ENCODE data around the gene RIPK3. TPM values are rescaled to one million over a fixed set of nuclear protein-coding genes. Genes with fewer than 3 reads are reported as not detected.
A peak's percentile ranks its signal among the peaks of the same experiment; 100 is the strongest.

Gene RIPK3
- total RNA-seq, 2 donors from 2014 or later, result 1.9 to 7.6 TPM

DNA sequence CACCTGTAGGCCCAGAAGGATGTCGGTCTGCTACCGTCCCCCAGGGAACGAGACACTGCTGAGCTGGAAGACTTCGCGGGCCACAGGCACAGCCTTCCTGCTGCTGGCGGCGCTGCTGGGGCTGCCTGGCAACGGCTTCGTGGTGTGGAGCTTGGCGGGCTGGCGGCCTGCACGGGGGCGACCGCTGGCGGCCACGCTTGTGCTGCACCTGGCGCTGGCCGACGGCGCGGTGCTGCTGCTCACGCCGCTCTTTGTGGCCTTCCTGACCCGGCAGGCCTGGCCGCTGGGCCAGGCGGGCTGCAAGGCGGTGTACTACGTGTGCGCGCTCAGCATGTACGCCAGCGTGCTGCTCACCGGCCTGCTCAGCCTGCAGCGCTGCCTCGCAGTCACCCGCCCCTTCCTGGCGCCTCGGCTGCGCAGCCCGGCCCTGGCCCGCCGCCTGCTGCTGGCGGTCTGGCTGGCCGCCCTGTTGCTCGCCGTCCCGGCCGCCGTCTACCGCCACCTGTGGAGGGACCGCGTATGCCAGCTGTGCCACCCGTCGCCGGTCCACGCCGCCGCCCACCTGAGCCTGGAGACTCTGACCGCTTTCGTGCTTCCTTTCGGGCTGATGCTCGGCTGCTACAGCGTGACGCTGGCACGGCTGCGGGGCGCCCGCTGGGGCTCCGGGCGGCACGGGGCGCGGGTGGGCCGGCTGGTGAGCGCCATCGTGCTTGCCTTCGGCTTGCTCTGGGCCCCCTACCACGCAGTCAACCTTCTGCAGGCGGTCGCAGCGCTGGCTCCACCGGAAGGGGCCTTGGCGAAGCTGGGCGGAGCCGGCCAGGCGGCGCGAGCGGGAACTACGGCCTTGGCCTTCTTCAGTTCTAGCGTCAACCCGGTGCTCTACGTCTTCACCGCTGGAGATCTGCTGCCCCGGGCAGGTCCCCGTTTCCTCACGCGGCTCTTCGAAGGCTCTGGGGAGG, 28.9 kb downstream of the RIPK3 start, which contains the start of gene LTB4R:
Gene LTB4R (plus strand): TSS at position 857 of the 959 bp plus-strand sequence. CDS start 4,150 bp downstream, outside the sequence.
- Histone ChIP-seq H3K4me3 (peak within 1 kb of the TSS; percentile 34 to 39), H3K9me3 (no peaks in the 10 kb centered on the region), H3K36me3 (no peaks in the 10 kb centered on the region), H3K4me1 (replicated peaks) (peaks cover 8% of the 10 kb centered on the region), H3K27me3 (replicated peaks; ENCODE audit: insufficient read depth) (no peaks in the 10 kb centered on the region), H3K27ac (peak within 1 kb of the TSS; percentile 73 to 83)
- no peak for TF ChIP-seq POLR2AphosphoS5 (IDR thresholded peaks at IDR 0.05)
- TF ChIP-seq, protein P1, sequence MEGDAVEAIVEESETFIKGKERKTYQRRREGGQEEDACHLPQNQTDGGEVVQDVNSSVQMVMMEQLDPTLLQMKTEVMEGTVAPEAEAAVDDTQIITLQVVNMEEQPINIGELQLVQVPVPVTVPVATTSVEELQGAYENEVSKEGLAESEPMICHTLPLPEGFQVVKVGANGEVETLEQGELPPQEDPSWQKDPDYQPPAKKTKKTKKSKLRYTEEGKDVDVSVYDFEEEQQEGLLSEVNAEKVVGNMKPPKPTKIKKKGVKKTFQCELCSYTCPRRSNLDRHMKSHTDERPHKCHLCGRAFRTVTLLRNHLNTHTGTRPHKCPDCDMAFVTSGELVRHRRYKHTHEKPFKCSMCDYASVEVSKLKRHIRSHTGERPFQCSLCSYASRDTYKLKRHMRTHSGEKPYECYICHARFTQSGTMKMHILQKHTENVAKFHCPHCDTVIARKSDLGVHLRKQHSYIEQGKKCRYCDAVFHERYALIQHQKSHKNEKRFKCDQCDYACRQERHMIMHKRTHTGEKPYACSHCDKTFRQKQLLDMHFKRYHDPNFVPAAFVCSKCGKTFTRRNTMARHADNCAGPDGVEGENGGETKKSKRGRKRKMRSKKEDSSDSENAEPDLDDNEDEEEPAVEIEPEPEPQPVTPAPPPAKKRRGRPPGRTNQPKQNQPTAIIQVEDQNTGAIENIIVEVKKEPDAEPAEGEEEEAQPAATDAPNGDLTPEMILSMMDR (IDR thresholded peaks at IDR 0.05), result peak; percentile 13 to 72 (median 58)
- peak; percentile 45 for TF ChIP-seq POLR2A (IDR thresholded peaks at IDR 0.05)
- DNase-seq (ENCODE audit: low spot score), result peak; percentile 70
- intact Hi-C loops (cut with DNase I), result no loop called here
- 18% methylated on average over 72 of the region's 99 CpGs for WGBS

DNA sequence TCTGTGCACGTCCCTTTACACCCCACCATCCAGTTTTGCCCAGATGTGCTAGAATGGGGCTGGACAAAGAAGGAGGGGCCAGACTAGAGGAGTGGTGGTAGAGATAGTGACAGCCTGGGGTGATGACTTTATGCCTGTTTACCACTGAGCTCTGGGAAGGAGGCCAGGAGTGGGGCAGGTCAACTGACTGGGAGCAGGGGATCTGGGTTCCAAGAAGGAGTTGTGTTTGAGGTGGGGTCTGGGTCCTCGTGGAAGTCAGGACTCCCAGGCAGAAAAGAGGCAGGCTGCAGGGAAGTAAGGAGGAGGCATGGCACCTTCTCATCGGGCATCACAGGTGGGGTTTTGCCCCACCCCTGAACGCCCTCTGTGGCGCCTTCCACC, 29.5 kb downstream of the RIPK3 start:
- Histone ChIP-seq H3K4me1 (replicated peaks) (peaks cover 8% of the 10 kb centered on the region), H3K27ac (peak overlapping the region; percentile 73 to 83), H3K36me3 (peaks cover 0 to 4% of the 10 kb centered on the region in 2 donors), H3K4me3 (peak overlapping the region; percentile 34 to 39), H3K27me3 (replicated peaks; ENCODE audit: insufficient read depth) (no peaks in the 10 kb centered on the region), H3K9me3 (no peaks in the 10 kb centered on the region)
- TF ChIP-seq, protein P1 (IDR thresholded peaks at IDR 0.05), result no peak
- TF ChIP-seq POLR2AphosphoS5 (IDR thresholded peaks at IDR 0.05) (no peak), POLR2A (IDR thresholded peaks at IDR 0.05) (no peak)
- intact Hi-C loops (cut with DNase I), result no loop called here
- DNase-seq (ENCODE audit: low spot score), result no peak
- WGBS, result 14% methylated on average over 5 of the region's 5 CpGs

DNA sequence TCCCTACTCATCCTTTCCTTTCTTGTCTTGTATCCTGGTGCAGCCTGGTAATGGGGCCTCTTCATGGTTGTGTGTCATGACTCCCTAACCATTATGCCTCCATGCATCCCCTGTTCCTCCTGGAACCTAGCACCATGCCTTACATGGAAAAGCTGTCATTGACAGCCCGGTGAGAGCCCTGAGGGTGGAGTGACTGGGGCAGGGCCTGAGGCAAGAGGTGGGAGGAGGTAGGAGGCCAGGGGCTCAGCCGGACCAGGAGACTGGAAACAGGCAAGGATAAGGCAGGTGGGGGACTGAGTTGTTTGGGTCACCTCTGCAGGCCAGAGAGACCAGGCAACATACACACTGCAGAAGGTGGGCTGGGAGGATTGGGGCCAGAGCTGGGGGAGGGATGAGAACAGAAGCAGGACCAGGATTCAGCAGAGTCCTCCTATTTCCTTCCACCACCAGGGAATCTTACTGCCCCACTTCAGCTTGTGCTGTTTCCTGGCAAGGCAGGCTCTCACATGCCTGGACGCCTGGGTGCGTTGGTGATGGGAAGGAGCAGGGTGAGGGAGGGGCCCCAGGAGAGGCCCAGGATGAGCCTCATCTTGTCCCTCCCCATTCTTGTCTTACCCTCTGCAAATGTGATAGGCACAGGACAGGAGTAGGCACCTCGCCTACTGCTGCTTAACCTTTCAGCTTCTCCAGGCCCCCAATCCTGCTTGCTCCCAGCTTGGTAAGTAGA, 30.1 kb downstream of the RIPK3 start, which contains the start of gene LTB4R2:
Gene LTB4R2 (plus strand): TSS at position 603 of the 727 bp plus-strand sequence. CDS start 525 bp downstream, outside the sequence.
- intact Hi-C loops (cut with DNase I), result no loop called here
- Histone ChIP-seq H3K4me1 (replicated peaks) (peaks cover 8% of the 10 kb centered on the region), H3K36me3 (peaks cover 0 to 6% of the 10 kb centered on the region in 2 donors), H3K9me3 (no peaks in the 10 kb centered on the region), H3K27ac (peak within 1 kb of the TSS; percentile 73 to 83), H3K4me3 (peak within 1 kb of the TSS; percentile 34 to 39), H3K27me3 (replicated peaks; ENCODE audit: insufficient read depth) (no peaks in the 10 kb centered on the region)
- DNase-seq (ENCODE audit: low spot score), result peak; percentile 43
- WGBS, result 25% methylated on average over 5 of the region's 5 CpGs
- TF ChIP-seq, protein P1 (IDR thresholded peaks at IDR 0.05), result peak in 2 of 4 experiments; percentile 13 to 22
- no peak for TF ChIP-seq POLR2A (IDR thresholded peaks at IDR 0.05)
- no peak for TF ChIP-seq POLR2AphosphoS5 (IDR thresholded peaks at IDR 0.05)

DNA sequence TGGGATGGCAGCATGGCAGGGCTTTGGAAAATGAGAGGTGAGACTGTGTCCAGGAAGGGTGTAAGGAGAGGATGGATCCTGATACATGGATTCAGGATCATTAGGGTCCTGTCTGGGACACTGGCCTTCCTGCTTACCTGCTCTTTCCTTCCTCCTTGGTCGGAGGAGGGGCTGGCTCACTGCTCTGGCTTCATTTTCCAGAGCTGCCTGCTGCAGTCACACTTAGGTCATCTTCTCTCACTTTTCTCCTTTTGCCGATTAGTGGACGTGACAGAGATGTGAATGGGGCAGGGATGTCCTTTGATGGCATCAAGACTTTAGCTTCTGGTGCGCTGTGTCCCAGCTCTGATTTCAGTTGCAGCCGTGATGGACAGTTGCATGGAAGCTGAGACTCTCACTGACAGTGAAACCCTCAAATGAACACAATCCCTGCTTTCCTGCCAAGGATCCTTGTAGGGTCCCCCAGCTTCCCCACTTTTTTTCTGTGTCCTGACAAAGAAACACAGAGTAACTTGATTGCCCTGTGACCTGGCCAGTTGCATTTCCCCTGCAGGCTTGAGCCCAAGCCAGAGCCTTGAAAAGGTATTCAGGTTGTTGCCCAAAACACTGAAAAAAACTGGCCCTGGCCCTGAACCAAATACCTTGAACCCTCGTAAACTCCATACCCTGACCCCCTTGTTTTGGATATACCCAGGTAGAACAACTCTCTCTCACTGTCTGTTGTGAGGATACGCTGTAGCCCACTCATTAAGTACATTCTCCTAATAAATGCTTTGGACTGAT, 31.3 kb downstream of the RIPK3 start:
- Histone ChIP-seq H3K27ac (no peak overlapping the region), H3K27me3 (replicated peaks; ENCODE audit: insufficient read depth) (no peaks in the 10 kb centered on the region), H3K4me3 (no peak overlapping the region), H3K9me3 (no peaks in the 10 kb centered on the region), H3K4me1 (replicated peaks) (peaks cover 8% of the 10 kb centered on the region), H3K36me3 (peaks cover 7 to 18% of the 10 kb centered on the region in 2 donors)
- DNase-seq (ENCODE audit: low spot score), result no peak
- WGBS, result 77% methylated on average over 7 of the region's 7 CpGs
- intact Hi-C loops (cut with DNase I), result no loop called here
- TF ChIP-seq, protein P1 (IDR thresholded peaks at IDR 0.05), result no peak
- TF ChIP-seq POLR2A (IDR thresholded peaks at IDR 0.05) (no peak), POLR2AphosphoS5 (IDR thresholded peaks at IDR 0.05) (no peak)

Data from prostate gland (tissue), 2 donors.